ENCODE data around the gene RNF150. TPM values are rescaled to one million over a fixed set of nuclear protein-coding genes. Genes with fewer than 3 reads are reported as not detected.

Gene RNF150
- polyA plus RNA-seq, 2 of the 4 experiments (the other 2 are of a cell fraction): 0.21 to 0.34 TPM

GRCh38 chr4:141127884-141128283 lies 5.4 kb downstream of the RNF150 start:
- no peaks in the 10 kb centered on the region for H3K9me3 ChIP-seq
- H3K4me3 ChIP-seq: no peak overlapping the region
- DNase-seq (ENCODE audit: low read depth in 1 of 2, low spot score in 1 of 2) (no peak), ATAC-seq (no peak), FAIRE-seq (no peak)
- POLR2A ChIA-PET: no interaction called here
- H3K27ac ChIP-seq: no peak overlapping the region
- WGBS (ENCODE audit: missing lambda C conversion rate): 31% methylated on average over 3 of the region's 3 CpGs
- CTCF ChIA-PET: no interaction called here
- TF ChIP-seq ZSCAN20 (CRISPR knock-in tag; IDR thresholded peaks at IDR 0.05) (no peak), PHF8 (IDR thresholded peaks at IDR 0.05; ENCODE audit: borderline replicate concordance, low read depth) (no peak), CEBPB (IDR thresholded peaks at IDR 0.05) (no peak), BHLHE40 (IDR thresholded peaks at IDR 0.05; ENCODE audit: low read depth, low read length) (no peak), RNF2 (IDR thresholded peaks at IDR 0.05; ENCODE audit: borderline replicate concordance, low read depth) (no peak), ZFP36 (IDR thresholded peaks at IDR 0.05; ENCODE audit: borderline replicate concordance, partially characterized antibody) (no peak), POLR2A (IDR thresholded peaks at IDR 0.05; ENCODE audit: low read length) (no peak), RARB (CRISPR knock-in tag; IDR thresholded peaks at IDR 0.05) (no peak), RCOR1 (IDR thresholded peaks at IDR 0.05; ENCODE audit: low read depth, low read length) (no peak), CHD2 (IDR thresholded peaks at IDR 0.05; ENCODE audit: low read length, partially characterized antibody) (no peak)
- no peak overlapping the region for H3K4me2 ChIP-seq
- no peaks in the 10 kb centered on the region for H3K4me1 ChIP-seq

DNA sequence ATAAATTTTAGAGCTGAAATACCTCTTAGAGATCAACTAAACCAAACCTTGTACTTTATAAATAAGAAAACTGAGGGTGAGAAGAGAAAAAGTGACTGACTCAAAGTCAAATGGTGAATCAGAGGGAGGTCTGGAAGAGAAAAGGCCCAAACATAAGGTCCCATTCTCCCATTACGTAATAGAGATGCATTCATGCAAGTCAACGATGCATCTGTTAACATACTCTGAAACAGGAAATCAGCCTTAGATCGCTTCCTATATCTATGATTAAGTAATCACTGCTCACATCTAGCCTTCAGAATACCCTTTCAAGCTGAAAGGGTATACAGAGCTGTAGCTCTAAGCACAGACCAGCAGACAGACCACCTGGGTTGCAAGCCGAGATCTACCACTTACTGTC lies 6.5 kb downstream of the RNF150 start:
- ChIA-PET POLR2A (no interaction called here), CTCF (no interaction called here)
- Histone ChIP-seq H3K4me2 (no peak overlapping the region), H3K9me3 (no peaks in the 10 kb centered on the region), H3K4me3 (no peak overlapping the region), H3K4me1 (no peaks in the 10 kb centered on the region), H3K27ac (no peak overlapping the region)
- no peak for TF ChIP-seq EP300 (IDR thresholded peaks at IDR 0.05)
- TF ChIP-seq CEBPB (IDR thresholded peaks at IDR 0.05): no peak
- no peak for TF ChIP-seq NR3C1 (IDR thresholded peaks at IDR 0.05)
- WGBS (ENCODE audit: missing lambda C conversion rate): 56% methylated on average over 4 of the region's 4 CpGs
- no peak for DNase-seq (ENCODE audit: low read depth in 1 of 2, low spot score in 1 of 2)
- FAIRE-seq: no peak
- no peak for ATAC-seq

GRCh38 chr4:141124224-141124623 lies 9.0 kb downstream of the RNF150 start:
- Histone ChIP-seq H3K9me3 (no peaks in the 10 kb centered on the region), H3K27ac (no peak overlapping the region), H3K4me1 (no peaks in the 10 kb centered on the region), H3K4me2 (no peak overlapping the region), H3K4me3 (no peak overlapping the region)
- DNase-seq (ENCODE audit: low read depth in 1 of 2, low spot score in 1 of 2): no peak
- no peak for ATAC-seq
- FAIRE-seq: no peak
- POLR2A ChIA-PET: no interaction called here
- 55% methylated on average over 1 of the region's 1 CpG for whole genome bisulfite sequencing (ENCODE audit: missing lambda C conversion rate)
- TF ChIP-seq E2F6 (IDR thresholded peaks at IDR 0.05; ENCODE audit: borderline replicate concordance, low read depth) (no peak), CBX2 (IDR thresholded peaks at IDR 0.05; ENCODE audit: borderline replicate concordance, low read depth) (no peak), HOXB13 (CRISPR knock-in tag; IDR thresholded peaks at IDR 0.05; ENCODE audit: low read depth) (no peak), CHD4 (IDR thresholded peaks at IDR 0.05; ENCODE audit: borderline replicate concordance) (no peak), KDM5A (IDR thresholded peaks at IDR 0.05) (no peak), MAFK (IDR thresholded peaks at IDR 0.05; ENCODE audit: partially characterized antibody) (no peak), EP300 (IDR thresholded peaks at IDR 0.05) (no peak)
- TF ChIP-seq, protein P1, sequence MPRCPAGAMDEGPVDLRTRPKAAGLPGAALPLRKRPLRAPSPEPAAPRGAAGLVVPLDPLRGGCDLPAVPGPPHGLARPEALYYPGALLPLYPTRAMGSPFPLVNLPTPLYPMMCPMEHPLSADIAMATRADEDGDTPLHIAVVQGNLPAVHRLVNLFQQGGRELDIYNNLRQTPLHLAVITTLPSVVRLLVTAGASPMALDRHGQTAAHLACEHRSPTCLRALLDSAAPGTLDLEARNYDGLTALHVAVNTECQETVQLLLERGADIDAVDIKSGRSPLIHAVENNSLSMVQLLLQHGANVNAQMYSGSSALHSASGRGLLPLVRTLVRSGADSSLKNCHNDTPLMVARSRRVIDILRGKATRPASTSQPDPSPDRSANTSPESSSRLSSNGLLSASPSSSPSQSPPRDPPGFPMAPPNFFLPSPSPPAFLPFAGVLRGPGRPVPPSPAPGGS (IDR thresholded peaks at IDR 0.05): no peak
- TF ChIP-seq, protein P2, sequence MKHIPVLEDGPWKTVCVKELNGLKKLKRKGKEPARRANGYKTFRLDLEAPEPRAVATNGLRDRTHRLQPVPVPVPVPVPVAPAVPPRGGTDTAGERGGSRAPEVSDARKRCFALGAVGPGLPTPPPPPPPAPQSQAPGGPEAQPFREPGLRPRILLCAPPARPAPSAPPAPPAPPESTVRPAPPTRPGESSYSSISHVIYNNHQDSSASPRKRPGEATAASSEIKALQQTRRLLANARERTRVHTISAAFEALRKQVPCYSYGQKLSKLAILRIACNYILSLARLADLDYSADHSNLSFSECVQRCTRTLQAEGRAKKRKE (CRISPR knock-in tag; IDR thresholded peaks at IDR 0.05; ENCODE audit: low read depth): no peak
- TF ChIP-seq, protein P3, sequence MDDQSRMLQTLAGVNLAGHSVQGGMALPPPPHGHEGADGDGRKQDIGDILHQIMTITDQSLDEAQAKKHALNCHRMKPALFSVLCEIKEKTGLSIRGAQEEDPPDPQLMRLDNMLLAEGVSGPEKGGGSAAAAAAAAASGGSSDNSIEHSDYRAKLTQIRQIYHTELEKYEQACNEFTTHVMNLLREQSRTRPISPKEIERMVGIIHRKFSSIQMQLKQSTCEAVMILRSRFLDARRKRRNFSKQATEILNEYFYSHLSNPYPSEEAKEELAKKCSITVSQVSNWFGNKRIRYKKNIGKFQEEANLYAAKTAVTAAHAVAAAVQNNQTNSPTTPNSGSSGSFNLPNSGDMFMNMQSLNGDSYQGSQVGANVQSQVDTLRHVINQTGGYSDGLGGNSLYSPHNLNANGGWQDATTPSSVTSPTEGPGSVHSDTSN (IDR thresholded peaks at IDR 0.05): no peak
- CTCF ChIA-PET: no interaction called here

Measured in A549 (cell line).